GM12872 (cell line): Measurements from ENCODE around the gene KCNH1.

Experiments
- TF ChIP-seq, protein P1 (sequence below): IDR thresholded peaks from 3 replicates; pipeline ENCODE4 v1.5.1; 2011; ENCODE audit warnings: low read depth, mild to moderate bottlenecking, low read length, moderate library complexity; ENCODE audit not compliant: insufficient read depth

KCNH1 gene

GRCh38 chr1:210707300-210708240, 426.4 kb downstream of the KCNH1 start:
- TF ChIP-seq, protein P1, sequence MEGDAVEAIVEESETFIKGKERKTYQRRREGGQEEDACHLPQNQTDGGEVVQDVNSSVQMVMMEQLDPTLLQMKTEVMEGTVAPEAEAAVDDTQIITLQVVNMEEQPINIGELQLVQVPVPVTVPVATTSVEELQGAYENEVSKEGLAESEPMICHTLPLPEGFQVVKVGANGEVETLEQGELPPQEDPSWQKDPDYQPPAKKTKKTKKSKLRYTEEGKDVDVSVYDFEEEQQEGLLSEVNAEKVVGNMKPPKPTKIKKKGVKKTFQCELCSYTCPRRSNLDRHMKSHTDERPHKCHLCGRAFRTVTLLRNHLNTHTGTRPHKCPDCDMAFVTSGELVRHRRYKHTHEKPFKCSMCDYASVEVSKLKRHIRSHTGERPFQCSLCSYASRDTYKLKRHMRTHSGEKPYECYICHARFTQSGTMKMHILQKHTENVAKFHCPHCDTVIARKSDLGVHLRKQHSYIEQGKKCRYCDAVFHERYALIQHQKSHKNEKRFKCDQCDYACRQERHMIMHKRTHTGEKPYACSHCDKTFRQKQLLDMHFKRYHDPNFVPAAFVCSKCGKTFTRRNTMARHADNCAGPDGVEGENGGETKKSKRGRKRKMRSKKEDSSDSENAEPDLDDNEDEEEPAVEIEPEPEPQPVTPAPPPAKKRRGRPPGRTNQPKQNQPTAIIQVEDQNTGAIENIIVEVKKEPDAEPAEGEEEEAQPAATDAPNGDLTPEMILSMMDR: no peak

DNA sequence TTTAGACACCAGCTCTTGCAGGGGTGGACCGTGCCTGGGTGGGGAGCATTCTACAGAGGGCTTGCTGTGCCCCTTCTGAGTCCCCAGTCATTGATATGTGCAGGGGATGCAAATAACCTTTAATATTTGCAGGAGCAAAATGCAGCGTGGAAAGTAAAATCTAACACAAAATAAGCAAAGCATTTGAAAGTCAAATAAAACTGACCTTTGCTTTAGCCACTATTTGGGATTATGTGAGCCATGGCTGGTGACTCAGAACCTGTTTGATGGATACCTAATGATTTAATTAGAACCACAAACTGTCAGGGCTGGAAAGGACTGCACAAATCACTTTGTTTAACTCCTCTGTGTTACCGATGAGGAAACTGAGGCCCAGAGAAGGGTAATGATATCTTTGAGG, 427.7 kb downstream of the KCNH1 start:
- TF ChIP-seq, protein P1: no peak

DNA sequence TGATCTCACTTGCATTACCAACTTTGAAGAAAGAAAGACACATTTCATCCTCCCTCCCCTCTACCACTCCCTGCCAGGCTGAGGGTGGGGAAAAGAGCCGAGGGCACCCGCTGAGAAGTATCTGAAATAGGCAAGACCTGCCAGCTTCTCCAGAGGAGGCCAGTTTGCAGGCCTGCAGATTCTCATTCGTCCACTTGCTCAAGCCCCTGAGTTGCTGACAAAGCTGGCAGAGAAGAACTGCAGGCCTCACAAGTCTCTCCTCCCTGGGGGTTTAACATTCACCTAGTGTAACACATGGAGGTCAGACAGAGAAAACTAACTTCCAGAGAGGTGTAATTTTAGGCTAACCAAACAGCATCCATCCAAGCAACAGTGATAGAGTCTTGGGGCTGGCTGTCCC, 428.9 kb downstream of the KCNH1 start:
- TF ChIP-seq, protein P1: no peak

GRCh38 chr1:210703593-210703992, 430.4 kb downstream of the KCNH1 start:
- TF ChIP-seq, protein P1: no peak

DNA sequence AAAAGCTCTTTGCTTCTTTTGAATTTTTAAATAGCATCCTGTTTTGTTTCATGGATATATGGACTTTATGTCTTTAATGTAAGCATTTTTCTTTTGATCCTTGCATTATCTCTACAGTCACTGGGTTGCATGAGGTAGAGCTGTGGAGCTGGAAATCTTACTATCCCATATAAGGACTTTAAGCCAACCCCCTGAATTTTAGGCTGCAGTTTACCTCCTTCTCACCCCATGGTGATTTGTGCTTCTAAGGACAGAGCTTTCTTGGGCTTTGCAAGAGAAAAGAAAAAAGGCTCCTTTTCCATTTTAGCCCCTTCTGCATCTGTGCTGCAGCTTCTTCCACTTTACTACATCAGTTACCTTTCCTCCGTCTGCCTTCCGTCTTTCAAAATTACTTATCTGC, 431.4 kb downstream of the KCNH1 start:
- TF ChIP-seq, protein P1: no peak

DNA sequence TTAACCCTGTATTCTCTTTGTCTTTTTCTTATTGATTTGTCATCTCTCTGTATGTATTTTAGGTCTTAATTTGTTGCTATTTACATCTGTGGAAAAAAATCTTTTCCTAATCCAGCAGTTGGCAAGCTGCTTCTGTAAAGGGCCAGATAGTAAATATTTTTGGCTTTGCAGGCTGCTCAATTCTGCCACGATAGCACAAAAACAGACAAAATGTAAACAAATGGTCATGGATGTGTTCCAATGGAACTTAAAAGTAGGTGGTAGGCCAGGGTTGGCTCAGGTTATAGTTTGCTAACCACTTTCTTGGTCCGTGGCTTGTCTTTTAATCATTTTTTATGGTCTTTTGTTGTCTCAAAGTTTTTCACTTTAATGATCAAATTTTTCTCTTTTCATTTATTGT, 433.4 kb downstream of the KCNH1 start:
- TF ChIP-seq, protein P1: no peak

DNA sequence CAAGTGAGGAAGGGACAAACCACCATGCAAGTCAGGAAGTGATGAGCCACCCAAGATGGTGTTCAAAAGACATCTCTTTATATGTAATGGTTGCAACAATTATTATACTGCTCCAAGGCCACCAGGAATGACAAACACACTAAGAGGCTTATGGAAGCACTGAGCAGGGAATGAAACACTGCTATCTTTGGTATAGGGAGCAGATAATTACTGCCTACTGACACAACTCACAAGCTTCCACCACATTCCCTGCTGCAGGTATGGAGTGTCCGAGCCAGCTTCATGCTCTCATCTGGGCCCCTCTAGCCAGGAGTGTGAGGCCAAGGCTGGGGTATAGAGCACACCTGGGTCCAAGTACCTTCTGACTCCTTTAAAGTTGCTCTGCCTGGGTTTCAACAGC, 433.9 kb downstream of the KCNH1 start:
- TF ChIP-seq, protein P1: no peak
